ENCODE results near the gene OR5AU1. TPM values are rescaled to one million over a fixed set of nuclear protein-coding genes. Genes with fewer than 3 reads are reported as not detected.
A peak's percentile ranks its signal among the peaks of the same experiment; 100 is the strongest.

OR5AU1 gene
- polyA plus RNA-seq, 3 donors: not detected

DNA sequence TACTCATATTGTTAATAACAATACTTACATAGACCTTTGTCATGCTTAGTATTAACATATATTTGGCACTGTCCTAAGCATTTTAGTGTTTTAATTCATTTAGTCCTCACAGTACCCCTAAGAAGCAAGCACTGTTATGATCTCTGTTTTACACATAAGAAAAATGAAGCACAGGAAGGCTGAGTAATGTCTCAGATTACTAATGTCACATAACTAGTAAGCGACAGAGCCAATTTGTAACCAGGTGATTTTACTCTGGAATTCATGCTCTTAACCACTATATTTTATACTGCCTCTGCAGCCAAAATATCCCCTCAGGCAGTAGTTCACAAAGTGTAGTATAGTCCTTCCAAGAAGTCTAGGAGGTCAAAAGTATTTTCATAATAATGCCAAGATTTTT, 34.7 kb downstream of the OR5AU1 start:
- peaks cover 0 to 9% (median 3%) of the 10 kb centered on the region in 7 donors for H3K9me3 Mint-ChIP-seq
- no peaks in the 10 kb centered on the region for H3K36me3 Mint-ChIP-seq
- Histone ChIP-seq H3K79me2 (ENCODE audit: insufficient read depth, low read length) (no peaks in the 10 kb centered on the region), H3K36me3 (replicated peaks in 1 of 2; ENCODE audit: control insufficient read depth in 1 of 2, insufficient read depth in 2 of 2, low read length in 2 of 2) (no peaks in the 10 kb centered on the region), H4K20me1 (ENCODE audit: insufficient read depth, low read length) (no peaks in the 10 kb centered on the region), H3K27ac (ENCODE audit: low read depth in 1 of 2, low read length in 2 of 2) (peak overlapping the region in 1 of 2 donors; percentile 44), H3K4me1 (ENCODE audit: control insufficient read depth in 1 of 2, insufficient read depth in 2 of 2, low read length in 2 of 2) (peaks cover 18 to 20% of the 10 kb centered on the region in 2 donors), H2AFZ (ENCODE audit: insufficient read depth, low read depth, low read length, poor library complexity, severe bottlenecking) (peak overlapping the region; percentile 55), H3K9ac (ENCODE audit: insufficient read depth, low read length, poor library complexity, severe bottlenecking) (no peak overlapping the region), H3K27me3 (ENCODE audit: control insufficient read depth in 2 of 2, insufficient read depth in 2 of 2, low read length in 2 of 2) (no peaks in the 10 kb centered on the region), H3K9me3 (replicated peaks in 1 of 2; ENCODE audit: control insufficient read depth in 1 of 2, insufficient read depth in 1 of 2, low read length in 2 of 2) (no peaks in the 10 kb centered on the region), H3K4me2 (replicated peaks; ENCODE audit: extremely low read depth, low read length, poor library complexity, severe bottlenecking) (peak overlapping the region; percentile 39), H3K4me3 (replicated peaks in 1 of 3; ENCODE audit: low read depth in 2 of 3, low read length in 3 of 3) (no peak overlapping the region)
- H3K4me3 Mint-ChIP-seq: no peak overlapping the region
- intact Hi-C loops (cut with micrococcal nuclease): no loop called here
- no peak overlapping the region for H3K27ac Mint-ChIP-seq
- no peak for TF ChIP-seq CTCF (IDR thresholded peaks at IDR 0.05)
- H3K27me3 Mint-ChIP-seq (ENCODE audit: low read depth in 3 of 3): peaks cover 0 to 2% (median 0%) of the 10 kb centered on the region in 3 donors
- DNase-seq: no peak
- H3K4me1 Mint-ChIP-seq: peaks cover 18% of the 10 kb centered on the region
- no CpG with 5 or more reads among the region's 1 CpG for WGBS (ENCODE audit: insufficient coverage)

- peak overlapping the region; percentile 28 to 44 for H3K27ac ChIP-seq (ENCODE audit: low read depth in 1 of 2, low read length in 2 of 2)
- no peaks in the 10 kb centered on the region for H3K9me3 ChIP-seq (replicated peaks in 1 of 2; ENCODE audit: control insufficient read depth in 1 of 2, insufficient read depth in 1 of 2, low read length in 2 of 2)
- H3K9me3 Mint-ChIP-seq: peaks cover 0 to 9% (median 3%) of the 10 kb centered on the region in 7 donors
- H3K4me3 ChIP-seq (replicated peaks in 1 of 3; ENCODE audit: low read depth in 2 of 3, low read length in 3 of 3): no peak overlapping the region
- H4K20me1 ChIP-seq (ENCODE audit: insufficient read depth, low read length): no peaks in the 10 kb centered on the region
- intact Hi-C loops (cut with micrococcal nuclease): no loop called here
- WGBS (ENCODE audit: insufficient coverage): no CpG with 5 or more reads among the region's 6 CpGs
- no peak overlapping the region for H3K4me3 Mint-ChIP-seq
- peaks cover 18% of the 10 kb centered on the region for H3K4me1 Mint-ChIP-seq
- H3K36me3 Mint-ChIP-seq: no peaks in the 10 kb centered on the region
- no peaks in the 10 kb centered on the region for H3K79me2 ChIP-seq (ENCODE audit: insufficient read depth, low read length)
- H3K27me3 Mint-ChIP-seq (ENCODE audit: low read depth in 3 of 3): peaks cover 0 to 2% (median 0%) of the 10 kb centered on the region in 3 donors
- no peak overlapping the region for H3K9ac ChIP-seq (ENCODE audit: insufficient read depth, low read length, poor library complexity, severe bottlenecking)
- DNase-seq: no peak
- H3K4me1 ChIP-seq (ENCODE audit: control insufficient read depth in 1 of 2, insufficient read depth in 2 of 2, low read length in 2 of 2): peaks cover 18 to 20% of the 10 kb centered on the region in 2 donors
- no peaks in the 10 kb centered on the region for H3K36me3 ChIP-seq (replicated peaks in 1 of 2; ENCODE audit: control insufficient read depth in 1 of 2, insufficient read depth in 2 of 2, low read length in 2 of 2)
- peak overlapping the region in 6 of 7 donors; percentile 22 to 85 (median 61) for H3K27ac Mint-ChIP-seq
- no peaks in the 10 kb centered on the region for H3K27me3 ChIP-seq (ENCODE audit: control insufficient read depth in 2 of 2, insufficient read depth in 2 of 2, low read length in 2 of 2)
- no peak for TF ChIP-seq CTCF (IDR thresholded peaks at IDR 0.05)
- H3K4me2 ChIP-seq (replicated peaks; ENCODE audit: extremely low read depth, low read length, poor library complexity, severe bottlenecking): peak overlapping the region; percentile 39
- peak overlapping the region; percentile 55 for H2AFZ ChIP-seq (ENCODE audit: insufficient read depth, low read depth, low read length, poor library complexity, severe bottlenecking)
Observed at GRCh38 chr14:21120686-21121085, 35.2 kb downstream of the OR5AU1 start.

Measured in CD14-positive monocyte (primary cell).